PC-9 (cell line): ENCODE results near the gene INTS3. TPM values are rescaled to one million over a fixed set of nuclear protein-coding genes. Genes with fewer than 3 reads are reported as not detected.

Experiments used
- BruUV-seq: library from RNA; stranded (reverse); fragments of 400-500 nt; replicated peaks from 2 replicates; lab custom pipeline; 2021; lab: Mats Ljungman, UMichigan
- CTCF ChIA-PET: fragments of 300-600 bp; sonication (Branson Sonifier 250); formaldehyde crosslinking; loops from one replicate; lab custom pipeline; 2022; ENCODE audit warnings: antibody characterized with exemption; lab: Charles Lee
- POLR2A ChIA-PET: fragments of 300-600 bp; sonication (Branson Sonifier 250); formaldehyde crosslinking; loops from one replicate; lab custom pipeline; 2022; ENCODE audit warnings: antibody characterized with exemption; ENCODE audit not compliant: unreplicated experiment; lab: Charles Lee
- DNase-seq, 2 experiments: peaks; one replicate each; pipeline versions ENCODE4 v3.0.0 to v3.0.0-alpha.2; 2015 to 2022; ENCODE audit warnings: mixed read lengths in 1 of 2
- H2AFZ ChIP-seq: fragments of 200-600 bp; sonication (generic); 2 replicates; pipeline ENCODE4 v1.8.1; 2017; ENCODE audit warnings: antibody characterized with exemption
- H3F3A ChIP-seq: fragments of 200-600 bp; sonication (generic); 2 replicates; pipeline ENCODE4 v1.8.1; 2017; ENCODE audit warnings: antibody characterized with exemption, mild to moderate bottlenecking, low read depth; ENCODE audit not compliant: insufficient read depth
- H3K27ac ChIP-seq: fragments of 200-600 bp; sonication (generic); 2 replicates; pipeline ENCODE4 v1.6.1; 2016; ENCODE audit warnings: mixed run types
- H3K27me3 ChIP-seq: fragments of 200-600 bp; sonication (generic); 2 replicates; pipeline ENCODE4 v1.6.1; 2016; ENCODE audit warnings: low read depth, mixed run types; ENCODE audit not compliant: insufficient read depth
- H3K36me3 ChIP-seq: fragments of 200-600 bp; sonication (generic); 2 replicates; pipeline ENCODE4 v1.6.1; 2016; ENCODE audit warnings: low read depth, mixed run types
- H3K4me1 ChIP-seq: fragments of 200-600 bp; sonication (generic); replicated peaks from 2 replicates; pipeline ENCODE4 v1.6.1; 2016; ENCODE audit warnings: mixed run types; ENCODE audit not compliant: insufficient read depth
- H3K4me2 ChIP-seq: fragments of 200-600 bp; sonication (generic); 2 replicates; pipeline ENCODE4 v1.6.1; 2017; ENCODE audit warnings: mixed run types
- H3K4me3 ChIP-seq: fragments of 200-600 bp; sonication (generic); 2 replicates; pipeline ENCODE4 v1.6.1; 2016; ENCODE audit warnings: mixed run types
- H3K79me2 ChIP-seq: fragments of 200-600 bp; sonication (generic); 2 replicates; pipeline ENCODE4 v1.6.1; 2017; ENCODE audit warnings: low read depth, mixed run types
- H3K9me2 ChIP-seq: fragments of 200-600 bp; sonication (generic); 2 replicates; pipeline ENCODE4 v1.8.1; 2017; ENCODE audit warnings: mild to moderate bottlenecking; ENCODE audit not compliant: insufficient read depth
- H3K9me3 ChIP-seq: fragments of 200-600 bp; sonication (generic); 2 replicates; pipeline ENCODE4 v1.8.1; 2016; ENCODE audit warnings: low read depth; ENCODE audit not compliant: insufficient read depth
- H4K20me1 ChIP-seq: fragments of 200-600 bp; sonication (generic); 2 replicates; pipeline ENCODE4 v1.8.1; 2017; ENCODE audit not compliant: insufficient read depth
- CTCF ChIP-seq: fragments of 200-600 bp; sonication (generic); conservative IDR thresholded peaks from 2 replicates; pipeline ENCODE4 v1.6.1; 2017; ENCODE audit warnings: mixed run types, antibody characterized with exemption, mild to moderate bottlenecking, moderate library complexity
- EZH2 ChIP-seq: fragments of 200-600 bp; sonication (generic); IDR thresholded peaks from 2 replicates; pipeline ENCODE4 v1.8.0; 2017; ENCODE audit warnings: antibody characterized with exemption, low read depth
- intact Hi-C: fragments of 100-400 bp; cut with micrococcal nuclease; formaldehyde crosslinking; loops from one replicate; pipeline ENCODE4 v1.10.0; 2022; ENCODE audit not compliant: unreplicated experiment
- total RNA-seq: library from RNA; stranded (reverse); gene quantifications from 2 replicates; pipeline ENCODE4 v1.2.3, GENCODE V29; 2021

INTS3 gene
- total RNA-seq, 1 experiment from 2014 or later = 91.7 TPM

DNA sequence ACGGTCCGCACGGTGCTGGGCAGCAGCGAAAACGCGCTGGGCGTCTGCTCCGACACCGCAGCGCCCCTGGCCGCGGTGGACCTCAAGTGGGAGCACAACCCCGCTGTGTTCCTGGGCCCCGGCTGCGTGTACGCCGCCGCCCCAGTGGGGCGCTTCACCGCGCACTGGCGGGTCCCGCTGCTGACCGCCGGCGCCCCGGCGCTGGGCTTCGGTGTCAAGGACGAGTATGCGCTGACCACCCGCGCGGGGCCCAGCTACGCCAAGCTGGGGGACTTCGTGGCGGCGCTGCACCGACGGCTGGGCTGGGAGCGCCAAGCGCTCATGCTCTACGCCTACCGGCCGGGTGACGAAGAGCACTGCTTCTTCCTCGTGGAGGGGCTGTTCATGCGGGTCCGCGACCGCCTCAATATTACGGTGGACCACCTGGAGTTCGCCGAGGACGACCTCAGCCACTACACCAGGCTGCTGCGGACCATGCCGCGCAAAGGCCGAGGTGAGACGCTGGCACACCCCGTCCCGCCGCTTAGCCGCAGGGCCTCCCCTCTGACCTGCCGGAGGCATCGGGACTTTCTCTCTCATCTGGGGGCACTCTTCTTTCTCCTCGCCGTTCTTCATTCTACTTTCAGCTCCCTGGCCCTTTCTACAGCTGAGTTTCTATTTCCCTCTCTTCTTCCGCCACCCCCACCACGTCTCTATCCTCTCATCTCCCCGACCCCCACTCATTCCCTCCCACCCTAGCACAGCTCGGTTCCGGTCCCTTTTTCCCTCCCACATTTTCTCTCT is 48.3 kb upstream of the INTS3 start:
- Histone ChIP-seq H3K4me2 (no peak overlapping the region; the same call in 1 of the 2 replicates), H4K20me1 (no peaks in the 10 kb centered on the region), H3K27me3 (peaks cover 9% of the 10 kb centered on the region; the same call in 1 of the 2 replicates), H3K79me2 (no peaks in the 10 kb centered on the region), H3K9me3 (no peaks in the 10 kb centered on the region), H2AFZ (no peak overlapping the region), H3K9me2 (no peaks in the 10 kb centered on the region), H3K4me1 (no peaks in the 10 kb centered on the region), H3K4me3 (no peak overlapping the region), H3K36me3 (no peaks in the 10 kb centered on the region), H3K27ac (no peak overlapping the region), H3F3A (peaks cover 10% of the 10 kb centered on the region; the same call in 1 of the 2 replicates)
- intact Hi-C loops = loop anchor here (5.0 to 10.0 kb wide), 2 partner anchors 48 to 325 kb away; partner anchors contain the start of genes INTS3 and S100A9
- DNase-seq = no peak
- ChIA-PET CTCF (no interaction called here), POLR2A (interaction anchor here (0.7 kb wide), 1 partner anchor 67 kb away, joined by 3 read pairs; the partner anchor contains the start of gene S100A16)
- no TSS peak for BruUV-seq
- no peak for TF ChIP-seq CTCF
- TF ChIP-seq EZH2 = no peak

DNA sequence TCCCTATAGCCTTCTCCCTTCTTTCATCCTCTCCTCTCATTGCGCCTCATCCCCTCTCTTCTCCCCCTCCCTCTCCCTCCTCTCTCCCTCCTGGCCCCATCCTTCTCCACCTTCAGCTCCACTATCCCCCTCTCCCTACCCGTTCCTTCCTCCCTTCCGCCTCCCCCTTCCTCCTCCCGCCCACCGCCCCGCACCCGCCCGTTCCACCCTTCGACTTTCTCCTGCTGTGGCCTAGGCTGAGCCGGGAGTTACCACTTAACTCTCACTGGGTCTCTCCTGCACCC is 47.8 kb upstream of the INTS3 start:
- Histone ChIP-seq H3K27ac (no peak overlapping the region), H3F3A (peaks cover 10% of the 10 kb centered on the region; the same call in 1 of the 2 replicates), H3K27me3 (peaks cover 9% of the 10 kb centered on the region; the same call in 1 of the 2 replicates), H3K4me1 (no peaks in the 10 kb centered on the region), H3K9me2 (no peaks in the 10 kb centered on the region), H3K4me3 (no peak overlapping the region), H2AFZ (no peak overlapping the region), H3K36me3 (no peaks in the 10 kb centered on the region), H4K20me1 (no peaks in the 10 kb centered on the region), H3K4me2 (no peak overlapping the region), H3K9me3 (no peaks in the 10 kb centered on the region), H3K79me2 (no peaks in the 10 kb centered on the region)
- no peak for DNase-seq
- no TSS peak for BruUV-seq
- no peak for TF ChIP-seq CTCF
- no peak for TF ChIP-seq EZH2
- intact Hi-C loops = no loop called here
- POLR2A ChIA-PET = no interaction called here
- CTCF ChIA-PET = no interaction called here

- Histone ChIP-seq H3K9me2 (no peaks in the 10 kb centered on the region), H3K27me3 (peaks cover 9% of the 10 kb centered on the region; the same call in 1 of the 2 replicates), H3F3A (no peaks in the 10 kb centered on the region), H3K4me2 (no peak overlapping the region), H3K4me1 (no peaks in the 10 kb centered on the region), H3K4me3 (no peak overlapping the region), H4K20me1 (no peaks in the 10 kb centered on the region), H3K36me3 (no peaks in the 10 kb centered on the region), H3K27ac (no peak overlapping the region), H3K9me3 (no peaks in the 10 kb centered on the region), H2AFZ (no peak overlapping the region), H3K79me2 (no peaks in the 10 kb centered on the region)
- ChIA-PET CTCF (no interaction called here), POLR2A (no interaction called here)
- intact Hi-C loops = no loop called here
- DNase-seq = no peak
- no TSS peak for BruUV-seq
- TF ChIP-seq EZH2 (no peak), CTCF (no peak)
Measured at GRCh38 chr1:153682730-153683129, 45.1 kb upstream of the INTS3 start.
